HCT116 (cell line): ENCODE data around the gene SLC16A13.

Source experiments
- CBX3 ChIP-seq: IDR thresholded peaks from 2 replicates; pipeline ENCODE4 v1.6.1; 2012; ENCODE audit warnings: low read depth
- POLR2A ChIP-seq: IDR thresholded peaks from 2 replicates; pipeline ENCODE4 v1.7.0; 2011; ENCODE audit warnings: borderline replicate concordance; ENCODE audit not compliant: insufficient read depth, insufficient read length; ENCODE audit errors: extremely low read depth

DNA sequence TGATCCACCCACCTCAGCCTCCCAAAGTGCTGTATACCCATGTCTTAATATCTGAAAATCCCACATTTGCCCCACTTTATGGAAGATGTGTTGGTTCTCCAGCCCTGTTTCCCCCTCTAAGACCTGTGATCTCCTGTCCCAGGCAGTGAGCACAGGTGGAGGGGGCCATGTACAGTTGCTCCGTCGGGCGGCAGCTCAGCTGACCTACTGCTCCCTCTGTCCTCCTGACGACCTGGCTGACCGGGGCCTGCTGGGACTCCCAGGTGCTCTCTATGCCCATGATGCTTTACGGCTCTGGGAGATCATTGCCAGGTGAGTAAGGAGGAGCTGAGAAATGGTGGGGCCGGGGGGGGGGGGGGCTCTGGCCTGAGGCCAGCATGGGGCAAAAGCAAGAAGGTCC is 30.1 kb upstream of the SLC16A13 start:
- TF ChIP-seq CBX3 (no peak), POLR2A (no peak)
